HepG2 (cell line): ENCODE measurements around the gene RPL34. TPM values are rescaled to one million over a fixed set of nuclear protein-coding genes. Genes with fewer than 3 reads are reported as not detected.

Source experiments
- ARNTL ChIP-seq: sonication (generic); formaldehyde crosslinking; IDR thresholded peaks from 2 replicates; pipeline ENCODE4 v1.4.0; 2020; ENCODE audit warnings: mild to moderate bottlenecking, missing genetic modification reagents
- EZH2 ChIP-seq: conservative IDR thresholded peaks from 2 replicates; pipeline ENCODE4 v1.6.1; 2012; ENCODE audit warnings: mild to moderate bottlenecking, low read depth, low read length, moderate library complexity
- GZF1 ChIP-seq: sonication (generic); formaldehyde crosslinking; IDR thresholded peaks from 2 replicates; pipeline ENCODE4 v1.5.1; 2020; ENCODE audit warnings: mild to moderate bottlenecking, missing genetic modification reagents
- HINFP ChIP-seq: sonication (generic); formaldehyde crosslinking; IDR thresholded peaks from 2 replicates; pipeline ENCODE4 v1.4.0; 2020; ENCODE audit warnings: low read depth, mild to moderate bottlenecking, missing genetic modification reagents
- HMG20B ChIP-seq: conservative IDR thresholded peaks from 2 replicates; pipeline ENCODE4 v1.6.1; 2016; ENCODE audit warnings: missing genetic modification reagents, missing compliant biosample characterization
- HNF4A ChIP-seq: sonication (generic); formaldehyde crosslinking; IDR thresholded peaks from 2 replicates; pipeline ENCODE4 v1.4.0; 2020; ENCODE audit warnings: missing genetic modification reagents
- MEIS2 ChIP-seq: sonication (generic); formaldehyde crosslinking; IDR thresholded peaks from 2 replicates; pipeline ENCODE4 v1.9.0; 2021; ENCODE audit warnings: mild to moderate bottlenecking, missing genetic modification reagents
- MIXL1 ChIP-seq: IDR thresholded peaks from 2 replicates; pipeline ENCODE4 v1.6.1; 2016
- NKX3-1 ChIP-seq: sonication (generic); formaldehyde crosslinking; IDR thresholded peaks from 2 replicates; pipeline ENCODE4 v1.5.0; 2020; ENCODE audit warnings: missing genetic modification reagents
- NR2C2 ChIP-seq: sonication (generic); formaldehyde crosslinking; IDR thresholded peaks from 2 replicates; pipeline ENCODE4 v1.4.0; 2020; ENCODE audit warnings: missing genetic modification reagents, mild to moderate bottlenecking, moderate library complexity, borderline replicate concordance
- PITX1 ChIP-seq: sonication (generic); formaldehyde crosslinking; IDR thresholded peaks from 2 replicates; pipeline ENCODE4 v1.5.1; 2020; ENCODE audit warnings: mild to moderate bottlenecking, missing genetic modification reagents
- RBM39 ChIP-seq: fragments of 200-400 bp; formaldehyde crosslinking; IDR thresholded peaks from one replicate; pipeline ENCODE4 v1.6.1; 2018; ENCODE audit warnings: antibody characterized with exemption, mild to moderate bottlenecking, low read depth, low read length; ENCODE audit not compliant: poor library complexity, severe bottlenecking
- ZBTB8A ChIP-seq: sonication (generic); formaldehyde crosslinking; IDR thresholded peaks from 2 replicates; pipeline ENCODE4 v1.4.0; 2020; ENCODE audit warnings: mild to moderate bottlenecking, low read depth, missing genetic modification reagents, borderline replicate concordance
- ZC3H4 ChIP-seq: sonication (generic); formaldehyde crosslinking; IDR thresholded peaks from 2 replicates; pipeline ENCODE4 v1.4.0; 2020; ENCODE audit warnings: missing genetic modification reagents, borderline replicate concordance
- ZMYM2 ChIP-seq: sonication (generic); formaldehyde crosslinking; IDR thresholded peaks from 2 replicates; pipeline ENCODE4 v1.8.0; 2022; ENCODE audit warnings: mild to moderate bottlenecking, missing genetic modification reagents
- ZNF180 ChIP-seq: sonication (generic); formaldehyde crosslinking; IDR thresholded peaks from 2 replicates; pipeline ENCODE4 v1.4.0; 2020; ENCODE audit warnings: low read depth, missing genetic modification reagents, borderline replicate concordance
- ZNF605 ChIP-seq: sonication (generic); formaldehyde crosslinking; IDR thresholded peaks from 2 replicates; pipeline ENCODE4 v1.8.0; 2022; ENCODE audit warnings: mild to moderate bottlenecking, missing genetic modification reagents
- ZNF777 ChIP-seq: sonication (generic); formaldehyde crosslinking; IDR thresholded peaks from 2 replicates; pipeline ENCODE4 v1.4.0; 2020; ENCODE audit warnings: missing genetic modification reagents
- ZNF788 ChIP-seq: sonication (generic); formaldehyde crosslinking; IDR thresholded peaks from 2 replicates; pipeline ENCODE4 v1.5.0; 2020; ENCODE audit warnings: mild to moderate bottlenecking, missing genetic modification reagents, borderline replicate concordance
- ZNF850 ChIP-seq: sonication (generic); formaldehyde crosslinking; conservative IDR thresholded peaks from 2 replicates; pipeline ENCODE4 v1.9.0; 2021; ENCODE audit warnings: mild to moderate bottlenecking, missing genetic modification reagents
- polyA plus RNA-seq, 8 experiments: library from polyadenylated mRNA; depleted of rRNA in 3 of 8; stranded (reverse) in 7 of 8; unstranded in 1 of 8; fragments of >200 nt; fragmentation: Illumina TruSeq in 4 of 8; extraction: Trizol in 4 of 8; gene quantifications; 2 replicates each; pipeline versions ENCODE4 v1.2.1 to v1.2.3, GENCODE V29; 2011 to 2016; ENCODE audit warnings: low read depth in 4 of 8, missing spikeins in 1 of 8, mixed read lengths in 1 of 8; ENCODE audit not compliant: insufficient read depth in 1 of 8
- total RNA-seq, 5 experiments: library from RNA; depleted of rRNA; stranded (reverse); fragments of >200 nt; fragmentation: Illumina TruSeq; extraction: Trizol; gene quantifications; 2 replicates each; pipeline ENCODE4 v1.2.3, GENCODE V29; 2016; ENCODE audit warnings: low read depth in 1 of 5
- TF ChIP-seq, protein P1 (sequence below): sonication (generic); formaldehyde crosslinking; IDR thresholded peaks from 2 replicates; pipeline ENCODE4 v1.4.0; 2020; ENCODE audit warnings: missing genetic modification reagents
- TF ChIP-seq, protein P2 (sequence below): IDR thresholded peaks from 2 replicates; pipeline ENCODE4 v1.6.1; 2018; ENCODE audit warnings: missing genetic modification reagents

The RPL34 gene
- total and polyA plus RNA-seq, 2 of the 13 experiments (the other 11 are each of a cell fraction or from before 2014, with no cell fraction given), result 2,235 to 3,985 TPM

DNA sequence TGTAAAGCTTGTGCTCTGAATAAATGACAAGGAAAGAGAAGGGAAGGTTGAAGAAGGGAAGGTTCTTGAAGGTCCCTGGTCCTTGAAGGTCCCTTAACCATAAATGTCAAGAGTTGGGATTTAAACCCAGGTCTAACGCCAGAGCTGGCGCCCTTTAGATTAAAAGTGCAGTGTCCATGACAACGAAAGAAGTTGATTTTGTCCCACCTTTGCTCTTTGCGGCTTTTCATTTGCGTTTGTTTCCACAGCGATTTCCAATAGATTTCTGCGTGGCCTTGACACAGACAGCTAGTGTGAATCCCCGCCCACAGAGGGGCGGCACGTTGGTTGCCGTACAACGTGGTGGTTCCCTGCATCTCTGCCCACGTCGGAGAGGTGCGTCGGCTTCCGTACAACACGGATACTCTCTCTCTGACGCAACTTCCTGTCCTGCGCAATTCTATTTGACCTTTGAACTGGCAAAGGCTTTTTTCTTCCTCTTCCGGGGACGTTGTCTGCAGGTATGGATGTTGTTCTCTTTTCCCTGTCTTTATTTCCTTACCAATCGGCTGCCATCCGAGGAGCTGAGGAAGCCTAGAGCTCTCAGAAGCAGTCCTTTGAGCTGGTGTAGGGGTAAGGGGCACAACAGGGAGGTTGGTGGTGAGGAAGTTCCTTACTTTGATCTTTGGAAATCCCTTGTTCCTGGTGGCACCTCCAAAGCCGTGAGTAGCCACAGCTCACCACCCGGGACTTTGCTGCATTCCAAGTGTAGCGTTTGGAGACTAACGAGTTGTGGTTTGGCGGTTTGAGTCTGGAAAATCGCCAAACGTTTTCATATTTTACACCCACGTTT is at the start of gene RPL34 (continued):
- TF ChIP-seq EZH2 (no peak), ZNF180 (CRISPR knock-in tag) (no peak), ZBTB8A (CRISPR knock-in tag) (no peak), ZNF788 (peak; percentile 94), ARNTL (CRISPR knock-in tag) (no peak), ZNF777 (no peak), ZMYM2 (CRISPR knock-in tag) (0 out of 2 replicates have a peak, but pooled peaks have one; percentile 6), NR2C2 (CRISPR knock-in tag) (peak; percentile 99), ZNF850 (CRISPR knock-in tag) (no peak), MEIS2 (CRISPR knock-in tag) (no peak; the same call in 1 of the 2 replicates), HNF4A (CRISPR knock-in tag) (peak; percentile 76), HINFP (CRISPR knock-in tag) (peak; percentile 25; the same call in 1 of the 2 replicates), MIXL1 (CRISPR knock-in tag) (peak; percentile 75; the same call in 1 of the 2 replicates), GZF1 (CRISPR knock-in tag) (0 out of 2 replicates have a peak, but pooled peaks have one; percentile 19), PITX1 (CRISPR knock-in tag) (no peak), NKX3-1 (no peak), HMG20B (peak; percentile 45; the same call in 1 of the 2 replicates), ZC3H4 (no peak), RBM39 (no peak), ZNF605 (peak; percentile 83)
- TF ChIP-seq, protein P1, sequence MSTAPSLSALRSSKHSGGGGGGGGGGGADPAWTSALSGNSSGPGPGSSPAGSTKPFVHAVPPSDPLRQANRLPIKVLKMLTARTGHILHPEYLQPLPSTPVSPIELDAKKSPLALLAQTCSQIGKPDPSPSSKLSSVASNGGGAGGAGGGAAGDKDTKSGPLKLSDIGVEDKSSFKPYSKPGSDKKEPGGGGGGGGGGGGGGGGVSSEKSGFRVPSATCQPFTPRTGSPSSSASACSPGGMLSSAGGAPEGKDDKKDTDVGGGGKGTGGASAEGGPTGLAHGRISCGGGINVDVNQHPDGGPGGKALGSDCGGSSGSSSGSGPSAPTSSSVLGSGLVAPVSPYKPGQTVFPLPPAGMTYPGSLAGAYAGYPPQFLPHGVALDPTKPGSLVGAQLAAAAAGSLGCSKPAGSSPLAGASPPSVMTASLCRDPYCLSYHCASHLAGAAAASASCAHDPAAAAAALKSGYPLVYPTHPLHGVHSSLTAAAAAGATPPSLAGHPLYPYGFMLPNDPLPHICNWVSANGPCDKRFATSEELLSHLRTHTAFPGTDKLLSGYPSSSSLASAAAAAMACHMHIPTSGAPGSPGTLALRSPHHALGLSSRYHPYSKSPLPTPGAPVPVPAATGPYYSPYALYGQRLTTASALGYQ (CRISPR knock-in tag), result no peak
- TF ChIP-seq, protein P2, sequence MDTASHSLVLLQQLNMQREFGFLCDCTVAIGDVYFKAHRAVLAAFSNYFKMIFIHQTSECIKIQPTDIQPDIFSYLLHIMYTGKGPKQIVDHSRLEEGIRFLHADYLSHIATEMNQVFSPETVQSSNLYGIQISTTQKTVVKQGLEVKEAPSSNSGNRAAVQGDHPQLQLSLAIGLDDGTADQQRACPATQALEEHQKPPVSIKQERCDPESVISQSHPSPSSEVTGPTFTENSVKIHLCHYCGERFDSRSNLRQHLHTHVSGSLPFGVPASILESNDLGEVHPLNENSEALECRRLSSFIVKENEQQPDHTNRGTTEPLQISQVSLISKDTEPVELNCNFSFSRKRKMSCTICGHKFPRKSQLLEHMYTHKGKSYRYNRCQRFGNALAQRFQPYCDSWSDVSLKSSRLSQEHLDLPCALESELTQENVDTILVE (CRISPR knock-in tag), result 0 out of 2 replicates have a peak, but pooled peaks have one; percentile 49
